HEK293T (cell line): ENCODE results near the gene PCDH9.

ENCODE experiments used
- CTCF ChIA-PET: fragments of 350-600 bp; formaldehyde crosslinking; extraction: SDS; loops from one replicate; lab custom pipeline; 2021; ENCODE audit warnings: antibody characterized with exemption, inconsistent platforms; lab: Yijun Ruan, JAX
- POLR2A ChIA-PET: fragments of 350-600 bp; formaldehyde crosslinking; extraction: SDS; loops from one replicate; lab custom pipeline; 2020; ENCODE audit warnings: antibody characterized with exemption, inconsistent platforms; lab: Yijun Ruan, JAX
- DNase-seq: peaks from one replicate; pipeline ENCODE4 v3.0.0; 2012; ENCODE audit warnings: mixed read lengths; ENCODE audit errors: extremely low spot score
- ARNT ChIP-seq: fragments of 450-650 bp; IDR thresholded peaks from 2 replicates; pipeline ENCODE4 v1.6.1; 2017; ENCODE audit warnings: mild to moderate bottlenecking
- BHLHE40 ChIP-seq: fragments of 450-650 bp; IDR thresholded peaks from 2 replicates; pipeline ENCODE4 v1.6.1; 2016; ENCODE audit warnings: mild to moderate bottlenecking, moderate library complexity, borderline replicate concordance
- CTBP1 ChIP-seq: fragments of 450-650 bp; IDR thresholded peaks from 2 replicates; pipeline ENCODE4 v1.6.1; 2016; ENCODE audit warnings: borderline replicate concordance
- ELF4 ChIP-seq: fragments of 450-650 bp; IDR thresholded peaks from 2 replicates; pipeline ENCODE4 v1.6.1; 2017; ENCODE audit warnings: antibody characterized with exemption
- FOXA1 ChIP-seq: fragments of 450-650 bp; IDR thresholded peaks from 2 replicates; pipeline ENCODE4 v1.6.1; 2016; ENCODE audit warnings: mild to moderate bottlenecking
- FOXK2 ChIP-seq: fragments of 450-650 bp; IDR thresholded peaks from 2 replicates; pipeline ENCODE4 v1.6.1; 2016; ENCODE audit warnings: mild to moderate bottlenecking
- FOXM1 ChIP-seq: fragments of 450-650 bp; IDR thresholded peaks from 2 replicates; pipeline ENCODE4 v1.6.1; 2017; ENCODE audit warnings: mild to moderate bottlenecking, borderline replicate concordance
- HDGF ChIP-seq: fragments of 450-650 bp; IDR thresholded peaks from 2 replicates; pipeline ENCODE4 v1.6.1; 2017; ENCODE audit warnings: antibody characterized with exemption, borderline replicate concordance
- L3MBTL2 ChIP-seq: fragments of 450-650 bp; conservative IDR thresholded peaks from 2 replicates; pipeline ENCODE4 v1.6.1; 2016; ENCODE audit warnings: mild to moderate bottlenecking
- LEF1 ChIP-seq: fragments of 450-650 bp; IDR thresholded peaks from 2 replicates; pipeline ENCODE4 v1.6.1; 2017; ENCODE audit warnings: mild to moderate bottlenecking, borderline replicate concordance
- NFRKB ChIP-seq: fragments of 450-650 bp; IDR thresholded peaks from 2 replicates; pipeline ENCODE4 v1.6.1; 2016; ENCODE audit warnings: mild to moderate bottlenecking, moderate library complexity
- SP1 ChIP-seq: fragments of 450-650 bp; IDR thresholded peaks from 2 replicates; pipeline ENCODE4 v1.6.1; 2017
- SUZ12 ChIP-seq: fragments of 450-650 bp; IDR thresholded peaks from 2 replicates; pipeline ENCODE4 v1.6.1; 2016; ENCODE audit warnings: mild to moderate bottlenecking
- TARDBP ChIP-seq: fragments of 450-650 bp; IDR thresholded peaks from 2 replicates; pipeline ENCODE4 v1.6.1; 2016
- ZNF384 ChIP-seq: fragments of 450-650 bp; IDR thresholded peaks from 2 replicates; pipeline ENCODE4 v1.6.1; 2016
- TF ChIP-seq, protein P1 (sequence below): fragments of 450-650 bp; IDR thresholded peaks from 2 replicates; pipeline ENCODE4 v1.6.1; 2016

Gene PCDH9

DNA sequence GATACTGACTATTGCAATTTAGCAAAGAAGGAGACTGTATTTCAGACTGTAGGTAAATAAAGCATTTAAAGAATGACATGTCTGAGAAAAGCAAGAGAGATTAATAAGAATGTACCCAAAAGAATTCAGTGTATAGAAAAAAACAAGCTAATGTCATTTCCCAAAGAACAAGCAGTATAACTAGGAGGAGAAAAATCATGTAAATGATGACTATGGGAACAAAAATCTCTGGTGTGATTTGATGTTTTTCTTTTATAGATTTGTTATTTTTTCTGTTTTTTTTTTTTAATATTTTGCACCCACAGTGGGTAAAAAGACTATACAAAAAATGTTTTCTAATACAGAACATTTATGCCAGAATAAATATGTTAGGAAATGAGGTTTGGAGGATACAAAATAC, 801.0 kb downstream of the PCDH9 start:
- no peak for TF ChIP-seq ELF4
- TF ChIP-seq SP1, result no peak
- no peak for TF ChIP-seq BHLHE40
- TF ChIP-seq FOXA1, result no peak
- TF ChIP-seq TARDBP, result no peak
- no peak for TF ChIP-seq HDGF
- TF ChIP-seq LEF1, result no peak
- ChIA-PET CTCF (no interaction called here), POLR2A (no interaction called here)
- no peak for DNase-seq

DNA sequence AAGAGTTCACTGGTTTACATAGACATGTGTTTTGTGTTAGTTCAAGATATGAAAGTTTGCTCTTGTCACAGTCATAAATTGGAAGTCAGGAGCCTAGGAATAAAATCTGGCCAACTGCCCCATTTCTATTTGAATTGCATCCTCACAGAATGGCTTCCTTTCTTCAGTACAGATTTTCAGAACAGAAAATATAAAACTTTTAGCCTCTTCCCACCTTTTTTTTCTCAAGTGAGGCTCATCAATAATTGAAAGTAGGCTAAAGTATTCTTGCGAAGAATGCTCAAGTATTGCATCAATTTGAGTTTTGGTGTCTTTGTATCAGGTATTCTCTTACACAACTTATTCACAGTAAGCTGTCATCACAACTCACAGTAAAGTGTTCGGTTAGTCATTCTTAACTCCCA, 802.7 kb downstream of the PCDH9 start:
- DNase-seq, result no peak
- TF ChIP-seq CTBP1 (no peak), FOXM1 (no peak), ELF4 (no peak), BHLHE40 (no peak), SP1 (no peak), NFRKB (no peak), TARDBP (no peak), LEF1 (no peak), FOXA1 (no peak), ZNF384 (no peak), HDGF (no peak), ARNT (no peak), L3MBTL2 (no peak)
- TF ChIP-seq, protein P1, sequence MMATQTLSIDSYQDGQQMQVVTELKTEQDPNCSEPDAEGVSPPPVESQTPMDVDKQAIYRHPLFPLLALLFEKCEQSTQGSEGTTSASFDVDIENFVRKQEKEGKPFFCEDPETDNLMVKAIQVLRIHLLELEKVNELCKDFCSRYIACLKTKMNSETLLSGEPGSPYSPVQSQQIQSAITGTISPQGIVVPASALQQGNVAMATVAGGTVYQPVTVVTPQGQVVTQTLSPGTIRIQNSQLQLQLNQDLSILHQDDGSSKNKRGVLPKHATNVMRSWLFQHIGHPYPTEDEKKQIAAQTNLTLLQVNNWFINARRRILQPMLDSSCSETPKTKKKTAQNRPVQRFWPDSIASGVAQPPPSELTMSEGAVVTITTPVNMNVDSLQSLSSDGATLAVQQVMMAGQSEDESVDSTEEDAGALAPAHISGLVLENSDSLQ, result no peak
- POLR2A ChIA-PET, result no interaction called here
- CTCF ChIA-PET, result no interaction called here

DNA sequence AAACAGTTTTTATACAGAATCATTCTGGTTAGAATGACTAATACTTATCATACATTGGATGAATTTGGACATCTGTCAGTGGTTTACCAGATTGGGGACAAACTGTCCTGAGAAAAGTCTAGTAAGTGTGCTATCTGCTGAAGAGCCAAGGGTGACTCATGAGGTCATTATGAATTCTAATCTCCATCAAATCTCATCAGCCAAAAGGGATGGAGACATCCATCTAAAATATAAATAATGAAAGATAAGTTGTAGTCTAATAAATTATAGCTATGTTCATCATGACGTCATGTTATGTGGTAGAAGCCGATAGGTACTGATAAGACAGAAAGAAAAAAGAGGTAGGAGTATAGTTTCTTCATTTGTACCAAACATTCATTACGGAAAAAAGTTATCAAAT, 804.4 kb downstream of the PCDH9 start:
- TF ChIP-seq L3MBTL2 (no peak), SUZ12 (no peak), HDGF (no peak), FOXM1 (no peak), FOXK2 (no peak), LEF1 (no peak), NFRKB (no peak), TARDBP (no peak)
- TF ChIP-seq, protein P1, result no peak
- POLR2A ChIA-PET, result no interaction called here
- no peak for DNase-seq
- CTCF ChIA-PET, result no interaction called here

DNA sequence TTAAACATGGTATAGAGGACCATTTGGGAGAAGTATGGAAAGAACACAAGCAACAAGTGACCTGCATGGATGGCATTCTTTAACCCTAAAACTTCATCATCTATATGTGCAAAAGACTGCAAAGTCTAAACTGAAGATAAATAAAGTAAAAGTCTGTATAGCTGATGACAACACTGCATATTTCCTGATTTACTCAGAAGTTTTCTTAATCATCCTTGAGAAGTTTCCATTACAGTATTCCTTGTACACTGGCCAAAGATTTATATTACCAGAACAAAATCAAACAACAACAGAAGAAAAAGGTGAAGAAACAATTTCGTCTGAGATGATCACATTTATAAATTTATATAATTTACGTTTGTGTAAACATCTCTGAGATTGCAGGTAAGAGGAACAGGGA, 805.7 kb downstream of the PCDH9 start:
- DNase-seq, result no peak
- TF ChIP-seq, protein P1, result no peak
- TF ChIP-seq HDGF, result no peak
- no peak for TF ChIP-seq CTBP1
- TF ChIP-seq LEF1, result no peak
- TF ChIP-seq ARNT, result no peak
- TF ChIP-seq SP1, result no peak
- TF ChIP-seq FOXK2, result no peak
- no peak for TF ChIP-seq BHLHE40
- TF ChIP-seq SUZ12, result no peak
- no peak for TF ChIP-seq L3MBTL2
- TF ChIP-seq ZNF384, result no peak
- TF ChIP-seq FOXA1, result no peak
- no peak for TF ChIP-seq NFRKB
- no peak for TF ChIP-seq ELF4
- TF ChIP-seq FOXM1, result no peak
- TF ChIP-seq TARDBP, result no peak
- POLR2A ChIA-PET, result no interaction called here
- CTCF ChIA-PET, result no interaction called here

DNA sequence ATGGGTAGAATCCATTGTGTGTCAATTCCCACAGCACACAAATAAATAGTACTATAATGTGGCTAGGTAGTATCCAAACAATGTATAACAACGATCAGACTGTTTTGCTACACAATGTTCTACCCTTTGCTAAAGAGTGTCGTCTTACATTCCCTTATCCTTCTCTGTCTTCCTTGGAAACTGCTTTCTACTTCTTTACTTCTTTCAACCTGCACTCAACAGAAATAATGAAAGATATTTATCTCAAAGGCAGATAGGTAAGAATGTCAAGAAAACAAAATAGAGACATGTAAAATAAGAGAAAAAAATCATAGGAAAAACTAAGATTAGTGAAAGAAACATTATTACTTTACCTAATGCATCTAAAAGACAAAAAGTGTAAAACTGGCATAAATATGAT, 814.7 kb downstream of the PCDH9 start:
- ChIA-PET POLR2A (no interaction called here), CTCF (no interaction called here)
- TF ChIP-seq, protein P1, result no peak
- TF ChIP-seq SUZ12, result no peak
- peak; percentile 35 for DNase-seq

DNA sequence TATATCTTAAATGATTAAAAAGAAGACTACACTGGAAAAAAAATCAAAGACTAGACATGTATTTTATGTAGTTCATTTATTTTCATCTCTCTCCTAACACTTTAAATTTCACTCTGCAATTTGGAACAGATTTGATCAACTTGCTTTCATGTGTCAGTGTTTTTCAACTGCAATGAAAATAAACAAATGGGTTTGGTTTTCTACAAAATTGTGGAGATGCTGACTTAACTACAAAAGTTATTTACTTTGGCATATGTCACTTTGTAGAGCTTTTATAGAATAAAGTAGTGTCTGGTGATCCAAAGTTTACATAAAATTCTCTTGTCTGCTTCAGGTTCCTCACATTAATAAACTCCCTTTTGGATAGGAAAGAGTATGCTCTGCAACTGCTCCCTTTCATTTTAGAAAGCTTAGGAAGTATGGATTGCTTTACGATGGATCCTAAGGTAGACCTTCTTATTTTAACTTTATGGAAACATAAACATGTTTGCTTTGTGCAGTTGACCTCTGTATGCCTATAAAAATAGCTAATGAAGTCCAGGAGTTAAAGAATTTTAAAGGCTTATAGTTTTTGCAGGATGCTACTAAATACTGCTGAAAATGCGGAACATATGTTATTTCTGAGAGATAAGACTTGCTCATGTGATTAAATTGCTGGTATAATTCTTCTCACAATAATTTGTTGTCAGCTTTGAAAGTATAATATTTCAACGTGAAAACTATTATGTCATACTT, 815.9 kb downstream of the PCDH9 start:
- TF ChIP-seq BHLHE40 (0 out of 2 replicates have a peak, but pooled peaks have one; percentile 18), L3MBTL2 (no peak), ZNF384 (no peak), FOXK2 (0 out of 2 replicates have a peak, but pooled peaks have one; percentile 55), SUZ12 (no peak), ELF4 (no peak), FOXM1 (peak; percentile 68; the same call in 1 of the 2 replicates), CTBP1 (peak; percentile 71), FOXA1 (peak; percentile 79), LEF1 (no peak), ARNT (no peak), SP1 (no peak), NFRKB (no peak), HDGF (no peak), TARDBP (no peak)
- TF ChIP-seq, protein P1, result peak; percentile 45
- ChIA-PET POLR2A (no interaction called here), CTCF (interaction anchor here (0.7 to 0.9 kb wide), 2 partner anchors 9 to 1394 kb away, joined by 4 read pairs; no protein-coding TSS in a partner anchor)
- DNase-seq, result peak; percentile 21
